ENCODE data around the gene PCDHGB6.
"Not testable (repeated sequence)": the region's sequence is repeated elsewhere in the genome, so short reads cannot be mapped to it uniquely, and the experiment has no call there.

PCDHGB6 gene

GRCh38 chr5:141388661-141389060, 19.2 kb upstream of the PCDHGB6 start:
- no peak for DNase-seq (ENCODE audit: low read depth in 4 of 4, low spot score in 1 of 4)

DNA sequence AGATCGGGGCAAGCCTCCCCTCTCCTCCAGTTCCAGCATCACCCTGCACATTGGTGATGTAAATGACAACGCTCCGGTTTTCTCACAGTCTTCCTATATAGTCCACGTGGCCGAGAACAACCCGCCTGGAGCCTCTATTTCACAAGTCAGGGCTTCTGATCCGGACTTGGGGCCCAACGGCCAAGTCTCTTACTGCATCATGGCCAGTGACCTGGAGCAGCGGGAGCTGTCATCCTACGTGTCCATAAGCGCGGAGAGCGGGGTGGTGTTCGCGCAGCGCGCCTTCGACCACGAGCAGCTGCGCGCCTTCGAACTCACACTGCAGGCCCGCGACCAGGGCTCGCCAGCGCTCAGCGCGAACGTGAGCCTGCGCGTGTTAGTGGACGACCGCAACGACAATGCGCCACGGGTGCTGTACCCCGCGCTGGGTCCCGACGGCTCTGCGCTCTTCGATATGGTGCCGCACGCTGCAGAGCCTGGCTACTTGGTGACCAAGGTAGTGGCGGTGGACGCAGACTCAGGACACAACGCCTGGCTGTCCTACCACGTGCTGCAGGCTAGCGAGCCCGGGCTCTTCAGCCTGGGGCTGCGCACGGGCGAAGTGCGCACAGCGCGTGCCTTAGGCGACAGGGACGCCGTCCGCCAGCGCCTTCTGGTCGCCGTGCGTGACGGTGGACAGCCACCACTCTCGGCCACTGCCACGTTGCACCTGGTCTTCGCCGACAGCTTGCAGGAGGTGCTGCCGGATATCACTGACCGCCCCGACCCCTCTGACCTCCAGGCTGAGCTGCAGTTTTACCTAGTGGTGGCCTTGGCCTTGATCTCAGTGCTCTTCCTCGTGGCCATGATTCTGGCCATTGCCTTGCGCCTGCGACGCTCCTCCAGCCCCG, 18.4 kb upstream of the PCDHGB6 start:
- DNase-seq (ENCODE audit: low read depth in 4 of 4, low spot score in 1 of 4), result no peak

GRCh38 chr5:141392429-141393198, 15.2 kb upstream of the PCDHGB6 start, which contains the start of gene PCDHGA8:
PCDHGA8 (plus strand) TSS chr5:141392633; CDS start chr5:141392814, 181 bp downstream.
- DNase-seq (ENCODE audit: low read depth in 4 of 4, low spot score in 1 of 4), result no peak

- no peak for DNase-seq (ENCODE audit: low read depth in 4 of 4, low spot score in 1 of 4)
These were observed 14.6 kb upstream of the PCDHGB6 start for GRCh38 chr5:141393267-141393666.

DNA sequence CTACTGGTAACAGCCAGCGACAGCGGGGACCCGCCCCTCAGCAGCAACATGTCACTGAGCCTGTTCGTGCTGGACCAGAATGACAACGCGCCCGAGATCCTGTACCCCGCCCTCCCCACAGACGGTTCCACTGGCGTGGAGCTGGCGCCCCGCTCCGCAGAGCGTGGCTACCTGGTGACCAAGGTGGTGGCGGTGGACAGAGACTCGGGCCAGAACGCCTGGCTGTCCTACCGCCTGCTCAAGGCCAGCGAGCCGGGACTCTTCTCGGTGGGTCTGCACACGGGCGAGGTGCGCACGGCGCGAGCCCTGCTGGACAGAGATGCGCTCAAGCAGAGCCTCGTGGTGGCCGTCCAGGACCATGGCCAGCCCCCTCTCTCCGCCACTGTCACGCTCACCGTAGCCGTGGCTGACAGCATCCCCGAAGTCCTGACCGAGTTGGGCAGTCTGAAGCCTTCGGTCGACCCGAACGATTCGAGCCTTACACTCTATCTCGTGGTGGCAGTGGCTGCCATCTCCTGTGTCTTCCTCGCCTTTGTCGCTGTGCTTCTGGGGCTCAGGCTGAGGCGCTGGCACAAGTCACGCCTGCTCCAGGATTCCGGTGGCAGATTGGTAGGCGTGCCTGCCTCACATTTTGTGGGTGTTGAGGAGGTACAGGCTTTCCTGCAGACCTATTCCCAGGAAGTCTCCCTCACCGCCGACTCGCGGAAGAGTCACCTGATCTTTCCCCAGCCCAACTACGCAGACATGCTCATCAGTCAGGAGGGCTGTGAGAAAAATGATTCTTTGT, 13.2 kb upstream of the PCDHGB6 start:
- DNase-seq (ENCODE audit: low read depth in 4 of 4, low spot score in 1 of 4), result not testable (repeated sequence)

DNA sequence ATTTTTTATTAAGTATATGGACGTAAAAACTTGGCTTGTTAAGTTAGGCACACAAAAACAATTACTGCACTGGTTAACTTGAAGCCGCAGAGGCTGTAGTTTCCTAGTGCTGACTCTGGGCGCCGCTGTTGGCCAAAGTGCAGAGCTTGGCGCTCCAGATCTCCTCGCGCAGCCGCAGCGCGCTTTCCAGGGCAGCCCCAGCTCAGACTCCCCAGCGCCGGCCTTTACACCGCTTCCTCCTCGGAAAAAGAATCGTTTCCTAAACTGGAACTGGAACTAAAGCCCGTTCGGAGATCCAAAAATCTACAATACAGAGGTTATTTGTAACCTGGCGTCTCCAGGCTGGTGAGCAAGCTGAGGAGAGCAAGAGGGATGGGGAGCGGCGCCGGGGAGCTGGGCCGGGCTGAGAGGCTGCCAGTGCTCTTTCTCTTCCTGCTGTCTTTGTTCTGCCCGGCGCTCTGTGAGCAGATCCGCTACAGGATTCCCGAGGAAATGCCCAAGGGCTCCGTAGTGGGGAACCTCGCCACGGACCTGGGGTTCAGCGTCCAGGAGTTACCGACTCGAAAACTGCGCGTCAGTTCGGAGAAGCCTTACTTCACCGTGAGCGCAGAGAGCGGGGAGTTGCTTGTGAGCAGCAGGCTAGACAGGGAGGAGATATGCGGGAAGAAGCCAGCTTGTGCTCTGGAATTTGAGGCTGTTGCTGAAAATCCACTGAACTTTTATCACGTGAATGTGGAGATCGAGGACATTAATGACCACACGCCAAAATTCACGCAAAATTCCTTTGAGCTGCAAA, 9.9 kb upstream of the PCDHGB6 start, which contains the start of gene PCDHGB5:
PCDHGB5 (plus strand) TSS at position 192 of the 796 bp plus-strand sequence; CDS start at position 373, 181 bp downstream.
- peak in 1 of 4 experiments; percentile 32 for DNase-seq (ENCODE audit: low read depth in 4 of 4, low spot score in 1 of 4)

- no peak for DNase-seq (ENCODE audit: low read depth in 4 of 4, low spot score in 1 of 4)
These were observed 9.2 kb upstream of the PCDHGB6 start for GRCh38 chr5:141398608-141399007.

- DNase-seq (ENCODE audit: low read depth in 4 of 4, low spot score in 1 of 4), result no peak
These were observed 8.1 kb upstream of the PCDHGB6 start for GRCh38 chr5:141399555-141400258.

DNA sequence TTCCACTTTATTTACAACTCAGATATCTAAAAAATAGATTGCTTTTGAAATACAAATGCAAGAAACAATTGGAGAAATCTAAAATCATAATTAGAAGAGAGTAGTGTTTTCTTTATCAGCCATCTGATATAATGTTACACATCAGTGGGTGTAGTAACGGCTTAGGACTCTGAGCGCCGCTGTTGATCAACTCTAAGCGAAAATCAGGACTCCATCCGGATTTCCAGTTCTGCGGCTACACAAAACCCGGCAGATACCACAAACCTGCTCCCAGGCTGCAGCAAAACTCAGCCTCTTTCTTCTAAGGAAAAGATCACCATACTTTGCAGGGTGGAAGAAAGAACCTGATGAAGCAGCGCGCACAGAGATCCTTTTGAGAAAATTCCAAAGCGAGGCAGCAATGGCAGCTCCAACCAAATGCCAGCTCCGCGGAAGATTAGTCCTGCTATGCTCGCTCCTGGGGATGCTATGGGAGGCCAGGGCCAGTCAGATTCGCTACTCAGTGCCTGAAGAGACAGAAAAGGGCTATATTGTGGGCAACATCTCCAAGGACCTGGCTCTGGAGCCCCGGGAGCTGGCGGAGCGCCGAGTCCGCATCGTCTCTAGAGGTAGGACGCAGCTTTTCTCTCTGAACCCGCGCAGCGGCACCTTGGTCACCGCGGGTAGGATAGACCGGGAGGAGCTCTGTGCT, 5.1 kb upstream of the PCDHGB6 start, which contains the start of gene PCDHGA9:
PCDHGA9 (plus strand) TSS at position 226 of the 691 bp plus-strand sequence; CDS start at position 401, 175 bp downstream.
- peak in 1 of 4 experiments; percentile 11 for DNase-seq (ENCODE audit: low read depth in 4 of 4, low spot score in 1 of 4)

GRCh38 chr5:141403387-141403786, 4.4 kb upstream of the PCDHGB6 start:
- DNase-seq (ENCODE audit: low read depth in 4 of 4, low spot score in 1 of 4), result no peak

- DNase-seq (ENCODE audit: low read depth in 4 of 4, low spot score in 1 of 4), result no peak
These were observed 1.9 kb downstream of the PCDHGB6 start for GRCh38 chr5:141409598-141410306.

- DNase-seq (ENCODE audit: low read depth in 4 of 4, low spot score in 1 of 4), result no peak
These were observed 3.8 kb downstream of the PCDHGB6 start for GRCh38 chr5:141411575-141411974.

DNA sequence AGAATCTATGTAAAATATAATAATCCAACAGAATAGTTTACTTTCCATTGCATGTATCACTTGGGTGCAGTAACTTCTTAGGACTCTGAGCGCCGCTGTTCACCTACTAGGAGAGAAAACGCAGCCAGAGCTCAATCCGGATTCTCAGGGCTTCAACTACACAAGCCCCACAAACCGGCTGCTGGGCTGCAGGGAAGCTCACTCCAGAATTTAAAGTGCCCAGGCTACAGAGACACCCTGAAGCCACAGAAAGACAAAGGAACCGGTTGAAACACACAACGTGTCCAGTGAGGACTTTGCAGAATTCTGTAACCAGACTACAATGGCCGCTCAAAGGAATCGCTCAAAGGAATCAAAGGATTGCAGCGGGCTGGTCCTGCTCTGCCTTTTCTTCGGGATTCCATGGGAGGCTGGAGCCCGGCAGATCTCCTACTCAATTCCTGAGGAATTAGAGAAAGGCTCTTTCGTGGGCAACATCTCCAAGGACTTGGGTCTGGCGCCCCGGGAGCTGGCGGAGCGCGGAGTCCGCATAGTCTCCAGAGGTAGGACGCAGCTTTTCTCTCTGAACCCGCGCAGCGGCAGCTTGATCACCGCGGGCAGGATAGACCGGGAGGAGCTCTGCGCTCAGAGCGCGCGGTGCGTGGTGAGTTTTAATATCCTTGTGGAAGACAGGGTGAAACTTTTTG, 5.2 kb downstream of the PCDHGB6 start, which contains the start of gene PCDHGA10:
PCDHGA10 (plus strand) TSS at position 134 of the 686 bp plus-strand sequence; CDS start at position 323, 189 bp downstream.
- peak in 1 of 4 experiments; percentile 39 for DNase-seq (ENCODE audit: low read depth in 4 of 4, low spot score in 1 of 4)

- DNase-seq (ENCODE audit: low read depth in 4 of 4, low spot score in 1 of 4), result no peak
These were observed 5.8 kb downstream of the PCDHGB6 start for GRCh38 chr5:141413540-141414069.

DNA sequence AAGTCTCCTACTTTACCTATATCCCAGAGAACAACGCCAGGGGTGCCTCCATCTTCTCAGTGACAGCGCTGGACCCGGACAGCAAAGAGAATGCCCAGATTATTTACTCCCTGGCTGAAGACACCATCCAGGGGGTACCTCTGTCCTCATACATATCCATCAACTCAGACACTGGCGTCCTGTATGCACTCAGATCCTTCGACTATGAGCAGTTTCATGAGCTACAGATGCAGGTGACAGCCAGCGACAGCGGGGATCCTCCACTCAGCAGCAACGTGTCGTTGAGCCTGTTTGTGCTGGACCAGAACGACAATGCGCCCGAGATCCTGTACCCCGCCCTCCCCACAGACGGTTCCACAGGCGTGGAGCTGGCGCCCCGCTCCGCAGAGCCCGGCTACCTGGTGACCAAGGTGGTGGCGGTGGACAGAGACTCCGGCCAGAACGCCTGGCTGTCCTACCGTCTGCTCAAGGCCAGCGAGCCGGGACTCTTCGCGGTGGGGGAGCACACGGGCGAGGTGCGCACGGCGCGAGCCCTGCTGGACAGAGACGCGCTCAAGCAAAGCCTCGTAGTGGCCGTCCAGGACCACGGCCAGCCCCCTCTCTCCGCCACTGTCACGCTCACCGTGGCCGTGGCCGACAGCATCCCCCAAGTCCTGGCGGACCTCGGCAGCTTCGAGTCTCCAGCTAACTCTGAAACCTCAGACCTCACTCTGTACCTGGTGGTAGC, 6.9 kb downstream of the PCDHGB6 start:
- not testable (repeated sequence) for DNase-seq (ENCODE audit: low read depth in 4 of 4, low spot score in 1 of 4)

GRCh38 chr5:141415275-141415618, 7.4 kb downstream of the PCDHGB6 start:
- not testable (repeated sequence) for DNase-seq (ENCODE audit: low read depth in 4 of 4, low spot score in 1 of 4)
